ENCODE results near the gene MCF2L. TPM values are rescaled to one million over a fixed set of nuclear protein-coding genes. Genes with fewer than 3 reads are reported as not detected.
"Not testable (repeated sequence)": the region's sequence is repeated elsewhere in the genome, so short reads cannot be mapped to it uniquely, and the experiment has no call there.

Gene MCF2L
- total RNA-seq, 1 donor from 2014 or later = 12.3 TPM

GRCh38 chr13:113106711-113107351 is 137.8 kb downstream of the MCF2L start:
- no peak for TF ChIP-seq CTCF (IDR thresholded peaks at IDR 0.05; ENCODE audit: insufficient read depth, low read length, poor library complexity, severe bottlenecking)
- DNase-seq (ENCODE audit: low read depth) = no peak
- no peaks in the 10 kb centered on the region for H3K36me3 ChIP-seq (ENCODE audit: control insufficient read depth, insufficient read depth, low read length)
- H3K4me3 ChIP-seq (ENCODE audit: low read depth, low read length) = no peak overlapping the region
- peaks cover 48% of the 10 kb centered on the region for H3K27me3 ChIP-seq (ENCODE audit: control insufficient read depth, insufficient read depth, low read length)

- DNase-seq (ENCODE audit: low read depth); H3K36me3 ChIP-seq (ENCODE audit: control insufficient read depth, insufficient read depth, low read length); H3K4me3 ChIP-seq (ENCODE audit: low read depth, low read length): not testable (repeated sequence)
- peaks cover 43% of the 10 kb centered on the region for H3K27me3 ChIP-seq (ENCODE audit: control insufficient read depth, insufficient read depth, low read length)
These were observed 139.5 kb downstream of the MCF2L start for GRCh38 chr13:113108521-113108920.

- Histone ChIP-seq H3K27me3 (ENCODE audit: control insufficient read depth, insufficient read depth, low read length) (peaks cover 34% of the 10 kb centered on the region), H3K36me3 (ENCODE audit: control insufficient read depth, insufficient read depth, low read length) (no peaks in the 10 kb centered on the region), H3K4me3 (ENCODE audit: low read depth, low read length) (no peak overlapping the region)
- no peak for DNase-seq (ENCODE audit: low read depth)
- TF ChIP-seq CTCF (IDR thresholded peaks at IDR 0.05; ENCODE audit: insufficient read depth, low read length, poor library complexity, severe bottlenecking) = no peak
These were observed 140.4 kb downstream of the MCF2L start for GRCh38 chr13:113109151-113110047.

- TF ChIP-seq CTCF (IDR thresholded peaks at IDR 0.05; ENCODE audit: insufficient read depth, low read length, poor library complexity, severe bottlenecking) = no peak
- Histone ChIP-seq H3K36me3 (ENCODE audit: control insufficient read depth, insufficient read depth, low read length) (no peaks in the 10 kb centered on the region), H3K27me3 (ENCODE audit: control insufficient read depth, insufficient read depth, low read length) (peaks cover 33% of the 10 kb centered on the region), H3K4me3 (ENCODE audit: low read depth, low read length) (peak overlapping the region; percentile 15)
- DNase-seq (ENCODE audit: low read depth) = no peak
These were observed 141.2 kb downstream of the MCF2L start for GRCh38 chr13:113110048-113110851.

- no peak for TF ChIP-seq CTCF (IDR thresholded peaks at IDR 0.05; ENCODE audit: insufficient read depth, low read length, poor library complexity, severe bottlenecking)
- H3K4me3 ChIP-seq (ENCODE audit: low read depth, low read length) = no peak overlapping the region
- no peak for DNase-seq (ENCODE audit: low read depth)
- H3K27me3 ChIP-seq (ENCODE audit: control insufficient read depth, insufficient read depth, low read length) = peaks cover 29% of the 10 kb centered on the region
- H3K36me3 ChIP-seq (ENCODE audit: control insufficient read depth, insufficient read depth, low read length) = no peaks in the 10 kb centered on the region
These were observed 141.9 kb downstream of the MCF2L start for GRCh38 chr13:113110852-113111315.

GRCh38 chr13:113111821-113112220 is 142.8 kb downstream of the MCF2L start:
- peaks cover 29% of the 10 kb centered on the region for H3K27me3 ChIP-seq (ENCODE audit: control insufficient read depth, insufficient read depth, low read length)
- H3K4me3 ChIP-seq (ENCODE audit: low read depth, low read length); H3K36me3 ChIP-seq (ENCODE audit: control insufficient read depth, insufficient read depth, low read length); DNase-seq (ENCODE audit: low read depth): not testable (repeated sequence)

GRCh38 chr13:113112475-113112874 is 143.5 kb downstream of the MCF2L start:
- DNase-seq (ENCODE audit: low read depth); H3K36me3 ChIP-seq (ENCODE audit: control insufficient read depth, insufficient read depth, low read length); H3K4me3 ChIP-seq (ENCODE audit: low read depth, low read length): not testable (repeated sequence)
- peaks cover 29% of the 10 kb centered on the region for H3K27me3 ChIP-seq (ENCODE audit: control insufficient read depth, insufficient read depth, low read length)
